ENCODE measurements around the gene SLC22A5. TPM values are rescaled to one million over a fixed set of nuclear protein-coding genes. Genes with fewer than 3 reads are reported as not detected.

Gene SLC22A5
- total RNA-seq, 1 experiment from 2014 or later, result 3.6 TPM

DNA sequence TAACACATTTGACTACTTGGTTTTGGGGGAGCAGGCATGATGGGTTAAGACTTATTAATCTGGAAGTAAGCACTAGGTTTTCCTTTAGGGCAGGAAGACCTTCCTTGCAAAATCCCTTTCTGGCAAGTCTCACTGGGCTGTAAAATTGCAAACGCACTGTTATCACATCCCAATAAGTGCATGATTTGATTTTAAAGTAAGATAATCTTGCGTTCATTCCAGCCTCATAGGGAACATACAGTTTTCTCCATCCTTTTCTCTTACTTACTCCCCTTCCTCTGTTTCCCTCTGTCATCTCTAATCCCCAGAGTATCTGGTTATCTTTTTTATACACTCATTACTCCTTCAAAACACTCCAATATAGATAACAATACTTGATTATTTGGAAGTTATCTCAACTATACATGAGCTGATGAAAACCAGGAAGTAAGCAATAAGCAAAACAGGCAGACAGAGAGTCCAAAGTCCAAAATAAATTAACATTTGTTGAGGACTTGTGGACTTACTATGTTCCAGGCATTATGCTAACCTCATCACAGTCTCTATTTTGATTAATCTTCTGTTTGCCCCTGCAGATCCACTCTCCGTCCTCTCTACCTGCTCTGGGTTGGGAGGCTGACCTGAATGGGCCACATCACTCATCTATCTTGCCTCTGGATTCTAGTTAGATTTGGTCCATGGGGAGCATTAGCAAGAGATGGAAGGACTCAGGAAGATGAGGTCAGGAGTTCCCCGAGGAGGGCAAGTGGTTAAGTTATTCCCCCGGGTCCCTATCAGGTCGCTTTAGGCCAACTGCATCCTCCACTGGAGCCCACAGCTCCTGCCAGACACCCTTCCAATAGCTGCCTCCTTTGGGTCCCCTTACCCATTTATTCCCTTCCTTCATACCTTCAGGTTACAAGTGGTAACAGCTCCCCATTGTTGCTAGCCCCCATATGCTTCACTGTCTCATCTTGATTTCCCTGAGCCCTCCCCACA lies 60.2 kb downstream of the SLC22A5 start (continued):
- TF ChIP-seq, protein P1, sequence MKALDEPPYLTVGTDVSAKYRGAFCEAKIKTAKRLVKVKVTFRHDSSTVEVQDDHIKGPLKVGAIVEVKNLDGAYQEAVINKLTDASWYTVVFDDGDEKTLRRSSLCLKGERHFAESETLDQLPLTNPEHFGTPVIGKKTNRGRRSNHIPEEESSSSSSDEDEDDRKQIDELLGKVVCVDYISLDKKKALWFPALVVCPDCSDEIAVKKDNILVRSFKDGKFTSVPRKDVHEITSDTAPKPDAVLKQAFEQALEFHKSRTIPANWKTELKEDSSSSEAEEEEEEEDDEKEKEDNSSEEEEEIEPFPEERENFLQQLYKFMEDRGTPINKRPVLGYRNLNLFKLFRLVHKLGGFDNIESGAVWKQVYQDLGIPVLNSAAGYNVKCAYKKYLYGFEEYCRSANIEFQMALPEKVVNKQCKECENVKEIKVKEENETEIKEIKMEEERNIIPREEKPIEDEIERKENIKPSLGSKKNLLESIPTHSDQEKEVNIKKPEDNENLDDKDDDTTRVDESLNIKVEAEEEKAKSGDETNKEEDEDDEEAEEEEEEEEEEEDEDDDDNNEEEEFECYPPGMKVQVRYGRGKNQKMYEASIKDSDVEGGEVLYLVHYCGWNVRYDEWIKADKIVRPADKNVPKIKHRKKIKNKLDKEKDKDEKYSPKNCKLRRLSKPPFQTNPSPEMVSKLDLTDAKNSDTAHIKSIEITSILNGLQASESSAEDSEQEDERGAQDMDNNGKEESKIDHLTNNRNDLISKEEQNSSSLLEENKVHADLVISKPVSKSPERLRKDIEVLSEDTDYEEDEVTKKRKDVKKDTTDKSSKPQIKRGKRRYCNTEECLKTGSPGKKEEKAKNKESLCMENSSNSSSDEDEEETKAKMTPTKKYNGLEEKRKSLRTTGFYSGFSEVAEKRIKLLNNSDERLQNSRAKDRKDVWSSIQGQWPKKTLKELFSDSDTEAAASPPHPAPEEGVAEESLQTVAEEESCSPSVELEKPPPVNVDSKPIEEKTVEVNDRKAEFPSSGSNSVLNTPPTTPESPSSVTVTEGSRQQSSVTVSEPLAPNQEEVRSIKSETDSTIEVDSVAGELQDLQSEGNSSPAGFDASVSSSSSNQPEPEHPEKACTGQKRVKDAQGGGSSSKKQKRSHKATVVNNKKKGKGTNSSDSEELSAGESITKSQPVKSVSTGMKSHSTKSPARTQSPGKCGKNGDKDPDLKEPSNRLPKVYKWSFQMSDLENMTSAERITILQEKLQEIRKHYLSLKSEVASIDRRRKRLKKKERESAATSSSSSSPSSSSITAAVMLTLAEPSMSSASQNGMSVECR (CRISPR knock-in tag; IDR thresholded peaks at IDR 0.05; ENCODE audit: borderline replicate concordance), result no peak

DNA sequence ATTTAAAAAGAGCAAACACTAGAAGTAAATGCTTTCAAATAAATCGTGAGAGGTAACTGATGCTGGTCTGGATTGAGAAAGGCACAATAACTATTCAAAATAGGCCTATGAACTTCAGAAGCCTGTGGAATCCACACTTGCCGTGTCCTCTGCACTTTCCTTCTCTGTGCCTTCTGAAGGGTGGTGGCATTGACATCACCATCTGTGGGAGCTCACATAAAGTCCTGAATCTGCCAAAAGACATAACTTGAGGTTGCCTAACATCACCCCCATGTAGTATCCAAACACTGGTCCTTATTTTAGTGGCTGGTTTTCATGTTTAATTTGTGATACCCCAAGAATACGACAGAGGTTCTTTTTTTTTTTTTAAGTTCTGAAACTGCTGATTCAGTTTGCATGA lies 61.2 kb downstream of the SLC22A5 start:
- peaks cover 23% of the 10 kb centered on the region for H3K4me1 Mint-ChIP-seq
- no peaks in the 10 kb centered on the region for H3K9me3 Mint-ChIP-seq
- H3K4me3 Mint-ChIP-seq, result no peak overlapping the region
- ChIA-PET CTCF (interaction anchor here (1.0 kb wide), 1 partner anchor 34 kb away, joined by 3 read pairs; no protein-coding TSS in a partner anchor), POLR2A (no interaction called here)
- no peak overlapping the region for H3K27ac Mint-ChIP-seq
- ATAC-seq (no peak), DNase-seq (ENCODE audit: low spot score) (no peak)
- no peaks in the 10 kb centered on the region for H3K27me3 Mint-ChIP-seq (ENCODE audit: low read depth)
- no peaks in the 10 kb centered on the region for H3K36me3 Mint-ChIP-seq
- no peak for TF ChIP-seq NFE2L1 (CRISPR knock-in tag; IDR thresholded peaks at IDR 0.05)

DNA sequence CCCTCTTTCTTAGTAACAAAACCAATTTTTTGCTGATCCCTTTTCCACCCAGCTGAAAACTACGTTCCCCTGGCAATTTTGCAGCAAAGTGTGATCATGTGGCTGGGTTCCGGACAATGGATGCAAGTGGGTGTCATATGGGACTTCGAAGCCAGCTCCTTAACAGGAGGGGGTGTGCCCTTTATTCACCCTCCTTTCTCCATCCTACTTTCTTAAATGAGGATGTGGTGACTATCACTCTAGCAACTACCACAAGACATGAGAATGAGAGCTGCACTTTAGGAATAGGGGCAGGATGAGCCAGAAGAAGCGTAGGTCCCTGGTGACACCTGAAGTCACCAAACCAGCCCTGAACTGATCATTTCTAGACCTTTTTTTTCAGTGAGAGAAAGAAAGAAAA lies 62.1 kb downstream of the SLC22A5 start:
- CTCF ChIA-PET, result interaction anchor here (1.4 to 1.5 kb wide), 2 partner anchors 70 to 376 kb away, joined by 3 to 5 read pairs; no protein-coding TSS in a partner anchor
- Mint-ChIP-seq H3K4me1 (peaks cover 24% of the 10 kb centered on the region), H3K4me3 (no peak overlapping the region), H3K27me3 (ENCODE audit: low read depth) (no peaks in the 10 kb centered on the region), H3K36me3 (no peaks in the 10 kb centered on the region), H3K9me3 (no peaks in the 10 kb centered on the region), H3K27ac (no peak overlapping the region)
- ATAC-seq (no peak), DNase-seq (ENCODE audit: low spot score) (no peak)
- TF ChIP-seq ZNF423 (CRISPR knock-in tag; IDR thresholded peaks at IDR 0.05) (no peak), FOXJ3 (CRISPR knock-in tag; IDR thresholded peaks at IDR 0.05; ENCODE audit: borderline replicate concordance) (no peak), ZBTB21 (CRISPR knock-in tag; IDR thresholded peaks at IDR 0.05; ENCODE audit: borderline replicate concordance) (no peak), ELF4 (CRISPR knock-in tag; IDR thresholded peaks at IDR 0.05; ENCODE audit: low read depth) (no peak)
- POLR2A ChIA-PET, result no interaction called here

DNA sequence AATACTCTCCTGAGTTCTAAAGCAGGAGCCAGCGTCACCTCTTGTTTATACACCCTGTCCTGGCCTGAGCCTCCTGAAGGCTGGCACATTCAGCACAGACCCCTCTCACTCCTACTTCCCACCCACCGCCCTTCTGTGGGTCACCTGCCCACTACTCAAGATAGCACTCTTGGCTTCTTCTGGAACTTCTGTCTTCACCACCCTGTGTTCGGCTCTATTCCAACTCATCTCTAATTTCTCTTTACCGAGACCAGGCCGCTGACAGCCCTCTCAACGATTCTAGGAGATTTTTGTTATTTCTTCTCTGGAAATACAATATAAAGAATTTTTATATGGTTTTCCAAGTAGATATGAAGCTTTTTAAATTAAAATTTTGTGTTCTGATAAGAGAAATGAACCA lies 63.6 kb downstream of the SLC22A5 start:
- H3K36me3 Mint-ChIP-seq, result no peaks in the 10 kb centered on the region
- CTCF ChIA-PET, result interaction anchor here (0.8 kb wide), 1 partner anchor 22 kb away, joined by 3 read pairs; no protein-coding TSS in a partner anchor

DNA sequence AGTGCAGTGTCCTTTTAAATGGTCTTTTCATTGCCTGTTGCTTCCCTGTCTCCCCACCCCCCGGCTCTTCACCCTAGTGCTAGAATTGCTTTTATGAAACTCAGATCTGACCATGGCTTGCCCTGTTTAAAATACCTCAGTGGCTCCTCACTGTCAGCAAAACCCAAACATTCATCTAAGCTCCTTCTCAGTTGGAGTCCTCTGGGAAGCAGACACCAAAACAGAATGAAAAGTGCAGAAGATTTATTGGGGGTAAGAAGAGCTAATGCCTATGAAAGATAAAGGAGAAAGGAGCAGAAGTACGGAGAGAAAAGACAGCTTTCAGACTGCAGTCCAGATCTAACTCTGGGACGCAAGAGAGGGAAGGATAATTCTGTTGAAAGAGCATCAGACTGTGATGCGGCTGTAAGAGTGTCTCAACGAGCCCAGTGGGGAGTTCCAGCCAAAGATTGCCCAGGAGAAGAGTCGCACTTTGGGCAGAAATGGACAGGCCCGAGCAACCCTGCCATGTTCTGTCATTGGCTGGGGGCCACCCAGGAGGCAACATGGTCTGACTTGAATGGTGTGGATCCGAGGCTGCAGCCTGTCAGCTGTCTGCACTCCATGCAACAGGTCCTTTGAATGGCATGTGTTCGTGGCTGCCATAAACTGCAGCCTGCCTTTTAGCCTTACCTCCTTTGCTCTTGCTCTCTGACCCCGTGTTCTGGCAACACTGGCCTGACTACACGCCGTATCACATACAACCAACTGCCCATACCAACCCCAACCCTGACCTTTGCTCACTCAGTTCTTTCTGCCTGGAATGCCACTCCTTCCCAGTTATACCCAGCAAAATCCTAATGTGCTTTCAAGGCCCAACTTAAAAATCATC lies 65.1 kb downstream of the SLC22A5 start:
- TF ChIP-seq, protein P2, sequence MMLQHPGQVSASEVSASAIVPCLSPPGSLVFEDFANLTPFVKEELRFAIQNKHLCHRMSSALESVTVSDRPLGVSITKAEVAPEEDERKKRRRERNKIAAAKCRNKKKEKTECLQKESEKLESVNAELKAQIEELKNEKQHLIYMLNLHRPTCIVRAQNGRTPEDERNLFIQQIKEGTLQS (CRISPR knock-in tag; conservative IDR thresholded peaks at IDR 0.05), result no peak
- TF ChIP-seq, protein P3, sequence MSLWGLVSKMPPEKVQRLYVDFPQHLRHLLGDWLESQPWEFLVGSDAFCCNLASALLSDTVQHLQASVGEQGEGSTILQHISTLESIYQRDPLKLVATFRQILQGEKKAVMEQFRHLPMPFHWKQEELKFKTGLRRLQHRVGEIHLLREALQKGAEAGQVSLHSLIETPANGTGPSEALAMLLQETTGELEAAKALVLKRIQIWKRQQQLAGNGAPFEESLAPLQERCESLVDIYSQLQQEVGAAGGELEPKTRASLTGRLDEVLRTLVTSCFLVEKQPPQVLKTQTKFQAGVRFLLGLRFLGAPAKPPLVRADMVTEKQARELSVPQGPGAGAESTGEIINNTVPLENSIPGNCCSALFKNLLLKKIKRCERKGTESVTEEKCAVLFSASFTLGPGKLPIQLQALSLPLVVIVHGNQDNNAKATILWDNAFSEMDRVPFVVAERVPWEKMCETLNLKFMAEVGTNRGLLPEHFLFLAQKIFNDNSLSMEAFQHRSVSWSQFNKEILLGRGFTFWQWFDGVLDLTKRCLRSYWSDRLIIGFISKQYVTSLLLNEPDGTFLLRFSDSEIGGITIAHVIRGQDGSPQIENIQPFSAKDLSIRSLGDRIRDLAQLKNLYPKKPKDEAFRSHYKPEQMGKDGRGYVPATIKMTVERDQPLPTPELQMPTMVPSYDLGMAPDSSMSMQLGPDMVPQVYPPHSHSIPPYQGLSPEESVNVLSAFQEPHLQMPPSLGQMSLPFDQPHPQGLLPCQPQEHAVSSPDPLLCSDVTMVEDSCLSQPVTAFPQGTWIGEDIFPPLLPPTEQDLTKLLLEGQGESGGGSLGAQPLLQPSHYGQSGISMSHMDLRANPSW (CRISPR knock-in tag; conservative IDR thresholded peaks at IDR 0.05; ENCODE audit: low read depth), result no peak
- TF ChIP-seq, protein P1 (CRISPR knock-in tag; IDR thresholded peaks at IDR 0.05; ENCODE audit: borderline replicate concordance), result no peak
- TF ChIP-seq ESRRA (CRISPR knock-in tag; IDR thresholded peaks at IDR 0.05; ENCODE audit: borderline replicate concordance), result no peak
- H3K27ac Mint-ChIP-seq, result no peak overlapping the region
- DNase-seq (ENCODE audit: low spot score) (no peak), ATAC-seq (no peak)
- CTCF ChIA-PET, result no interaction called here
- peaks cover 21% of the 10 kb centered on the region for H3K4me1 Mint-ChIP-seq
- H3K27me3 Mint-ChIP-seq (ENCODE audit: low read depth), result no peaks in the 10 kb centered on the region
- H3K4me3 Mint-ChIP-seq, result no peak overlapping the region
- H3K36me3 Mint-ChIP-seq, result no peaks in the 10 kb centered on the region
- POLR2A ChIA-PET, result no interaction called here
- no peaks in the 10 kb centered on the region for H3K9me3 Mint-ChIP-seq

More for the DNA sequence above, 63.6 kb downstream of the SLC22A5 start:
- DNase-seq (ENCODE audit: low spot score) (no peak), ATAC-seq (no peak)
- no peak for TF ChIP-seq NFYB (CRISPR knock-in tag; conservative IDR thresholded peaks at IDR 0.05; ENCODE audit: low read depth)
- H3K27me3 Mint-ChIP-seq (ENCODE audit: low read depth), result no peaks in the 10 kb centered on the region
- H3K4me1 Mint-ChIP-seq, result peaks cover 21% of the 10 kb centered on the region
- H3K27ac Mint-ChIP-seq, result no peak overlapping the region
- POLR2A ChIA-PET, result no interaction called here
- no peak overlapping the region for H3K4me3 Mint-ChIP-seq
- no peaks in the 10 kb centered on the region for H3K9me3 Mint-ChIP-seq

Data from WTC11 (cell line).